ENCODE data around the gene CHD5.

The CHD5 gene

DNA sequence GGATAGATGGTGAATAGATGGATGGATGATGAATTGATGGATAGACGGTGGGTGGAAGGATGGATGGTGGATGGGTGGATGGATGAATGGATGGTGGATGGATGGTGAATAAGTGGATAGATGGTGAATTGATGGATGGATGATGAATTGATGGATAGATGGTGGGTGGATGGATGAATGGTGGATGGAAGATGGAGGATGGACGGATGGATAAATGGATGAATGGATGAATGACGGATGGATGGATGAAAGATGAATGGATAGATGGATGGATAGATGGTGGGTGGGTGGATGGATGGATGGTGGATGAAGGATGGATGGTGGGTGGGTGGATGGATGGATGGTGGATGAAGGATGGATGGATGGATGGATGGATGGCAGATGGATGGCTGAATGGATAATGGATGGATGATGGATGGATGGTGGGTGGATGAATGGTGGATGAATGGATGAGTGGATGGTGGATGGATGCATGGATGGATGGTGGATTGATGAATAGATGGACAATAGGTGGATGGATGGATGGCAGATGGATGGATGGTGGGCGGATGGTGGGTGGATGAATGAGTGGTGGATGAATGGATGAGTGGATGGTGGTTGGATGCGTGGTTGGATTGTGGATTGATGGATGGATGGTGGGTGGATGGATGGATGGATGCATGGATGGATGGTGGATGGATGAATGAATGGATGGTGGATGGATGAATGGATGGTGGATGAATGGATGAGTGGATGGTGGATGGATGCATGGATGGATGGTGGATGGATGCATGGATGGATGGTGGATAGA, 5.3 kb downstream of the CHD5 start:
- H3K27me3 ChIP-seq (ENCODE audit: insufficient read depth, low read length, poor library complexity): peaks cover 9% of the 10 kb centered on the region

DNA sequence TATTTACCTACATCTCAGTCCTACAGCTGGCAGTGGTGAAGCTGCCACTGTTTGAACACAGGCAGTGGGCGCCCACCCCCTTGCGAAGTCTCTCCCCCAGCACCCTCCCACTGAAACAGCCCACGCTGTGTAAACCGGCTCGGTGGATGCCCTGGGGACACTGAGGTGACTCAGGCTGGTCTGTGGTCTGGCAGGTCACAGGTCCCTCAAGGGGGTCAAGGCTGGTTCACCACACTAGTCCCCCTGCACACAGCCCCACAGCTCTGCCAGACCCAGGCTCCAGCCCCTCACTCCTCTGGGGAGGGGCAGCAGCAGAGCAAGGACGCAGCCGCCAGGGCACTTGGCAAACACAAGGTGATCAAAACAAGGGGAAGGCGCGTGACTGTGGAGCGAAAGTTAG, 7.6 kb downstream of the CHD5 start:
- H3K18ac ChIP-seq (ENCODE audit: low read length): no peak overlapping the region
- no peak overlapping the region for H3K23ac ChIP-seq (ENCODE audit: low read length)
- H2BK5ac ChIP-seq (ENCODE audit: low read length): no peak overlapping the region
- H3K27me3 ChIP-seq (ENCODE audit: insufficient read depth, low read length, poor library complexity): no peaks in the 10 kb centered on the region
- no peak overlapping the region for H4K5ac ChIP-seq (ENCODE audit: low read length)
- H3K79me1 ChIP-seq (ENCODE audit: low read length): no peaks in the 10 kb centered on the region
- H3K4ac ChIP-seq (ENCODE audit: low read depth, low read length): no peak overlapping the region
- H3K56ac ChIP-seq (ENCODE audit: low read length): no peak overlapping the region
- DNase-seq: no peak
- H3K9ac ChIP-seq (ENCODE audit: low read length): no peak overlapping the region
- H3K27ac ChIP-seq (ENCODE audit: low read depth, low read length): no peak overlapping the region
- no peak overlapping the region for H2AK5ac ChIP-seq (ENCODE audit: low read length)
- H3K79me2 ChIP-seq (ENCODE audit: control insufficient read depth, insufficient read depth, low read length): no peaks in the 10 kb centered on the region
- H2BK120ac ChIP-seq (ENCODE audit: low read depth, low read length): no peak overlapping the region
- H3K4me3 ChIP-seq (ENCODE audit: low read length): no peak overlapping the region
- no peak overlapping the region for H2BK15ac ChIP-seq (replicated peaks; ENCODE audit: low read depth)
- no peaks in the 10 kb centered on the region for H3K4me1 ChIP-seq (ENCODE audit: control insufficient read depth, low read depth, low read length)
- no peaks in the 10 kb centered on the region for H3K36me3 ChIP-seq (ENCODE audit: control insufficient read depth, insufficient read depth, low read length)
- WGBS (ENCODE audit: extremely low coverage, insufficient coverage, low lambda C conversion rate): no CpG with 5 or more reads among the region's 10 CpGs
- H4K8ac ChIP-seq (ENCODE audit: low read depth, low read length): no peak overlapping the region
- H3K4me2 ChIP-seq (ENCODE audit: low read length): no peak overlapping the region

More for the DNA sequence above, 5.3 kb downstream of the CHD5 start:
- Histone ChIP-seq H3K4me1 (ENCODE audit: control insufficient read depth, low read depth, low read length) (no peaks in the 10 kb centered on the region), H4K5ac (ENCODE audit: low read length) (no peak overlapping the region), H4K8ac (ENCODE audit: low read depth, low read length) (no peak overlapping the region), H3K79me1 (ENCODE audit: low read length) (no peaks in the 10 kb centered on the region), H3K4me3 (ENCODE audit: low read length) (no peak overlapping the region), H3K4ac (ENCODE audit: low read depth, low read length) (no peak overlapping the region), H3K79me2 (ENCODE audit: control insufficient read depth, insufficient read depth, low read length) (no peaks in the 10 kb centered on the region), H3K56ac (ENCODE audit: low read length) (no peak overlapping the region), H3K18ac (ENCODE audit: low read length) (no peak overlapping the region), H3K23ac (ENCODE audit: low read length) (no peak overlapping the region), H2BK5ac (ENCODE audit: low read length) (no peak overlapping the region), H3K9ac (ENCODE audit: low read length) (no peak overlapping the region), H3K27ac (ENCODE audit: low read depth, low read length) (no peak overlapping the region), H3K4me2 (ENCODE audit: low read length) (no peak overlapping the region), H2BK15ac (replicated peaks; ENCODE audit: low read depth) (no peak overlapping the region), H2AK5ac (ENCODE audit: low read length) (no peak overlapping the region), H2BK120ac (ENCODE audit: low read depth, low read length) (no peak overlapping the region), H3K36me3 (ENCODE audit: control insufficient read depth, insufficient read depth, low read length) (no peaks in the 10 kb centered on the region)
- no peak for DNase-seq
- 100% methylated on average over 4 of the region's 5 CpGs for WGBS (ENCODE audit: extremely low coverage, insufficient coverage, low lambda C conversion rate)

DNA sequence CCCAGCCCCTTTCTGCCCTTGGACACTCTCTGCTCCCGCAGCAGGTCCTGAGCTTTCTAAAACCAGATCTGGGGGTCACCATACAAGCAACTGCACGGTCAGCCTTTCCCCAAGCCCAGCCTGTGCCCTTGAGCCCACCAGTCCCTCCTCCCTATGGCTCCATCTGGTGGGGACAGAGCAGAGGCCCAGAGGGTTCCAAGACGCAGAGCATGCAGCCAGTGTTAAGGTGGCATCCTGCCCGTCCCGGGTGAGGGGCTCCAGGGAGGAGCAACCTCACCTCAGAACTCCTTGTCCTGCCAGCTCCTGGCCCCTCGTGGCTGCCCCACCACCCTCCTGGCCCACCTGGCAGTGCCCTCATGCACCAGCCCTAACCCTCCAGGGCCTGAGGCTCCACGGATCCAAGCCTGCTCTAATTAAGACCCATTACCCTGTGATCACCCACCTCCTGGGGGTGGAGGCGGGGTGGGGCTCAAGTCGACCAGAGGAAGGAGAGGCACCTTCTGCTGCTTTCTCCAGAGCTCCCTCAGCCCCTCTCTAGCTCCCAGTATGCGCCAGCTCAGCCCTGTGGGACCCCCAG, 8.5 kb downstream of the CHD5 start:
- no peaks in the 10 kb centered on the region for H3K4me1 ChIP-seq (ENCODE audit: control insufficient read depth, low read depth, low read length)
- no peak overlapping the region for H3K27ac ChIP-seq (ENCODE audit: low read depth, low read length)
- H3K56ac ChIP-seq (ENCODE audit: low read length): no peak overlapping the region
- H3K4me3 ChIP-seq (ENCODE audit: low read length): no peak overlapping the region
- H4K8ac ChIP-seq (ENCODE audit: low read depth, low read length): no peak overlapping the region
- no peak overlapping the region for H2BK5ac ChIP-seq (ENCODE audit: low read length)
- no peak overlapping the region for H4K5ac ChIP-seq (ENCODE audit: low read length)
- H3K79me2 ChIP-seq (ENCODE audit: control insufficient read depth, insufficient read depth, low read length): no peaks in the 10 kb centered on the region
- H2AK5ac ChIP-seq (ENCODE audit: low read length): no peak overlapping the region
- peak; percentile 56 for DNase-seq
- no peaks in the 10 kb centered on the region for H3K36me3 ChIP-seq (ENCODE audit: control insufficient read depth, insufficient read depth, low read length)
- H3K23ac ChIP-seq (ENCODE audit: low read length): no peak overlapping the region
- no peak overlapping the region for H3K18ac ChIP-seq (ENCODE audit: low read length)
- H2BK15ac ChIP-seq (replicated peaks; ENCODE audit: low read depth): no peak overlapping the region
- no CpG with 5 or more reads among the region's 10 CpGs for WGBS (ENCODE audit: extremely low coverage, insufficient coverage, low lambda C conversion rate)
- H3K79me1 ChIP-seq (ENCODE audit: low read length): no peaks in the 10 kb centered on the region
- no peak overlapping the region for H3K4me2 ChIP-seq (ENCODE audit: low read length)
- no peaks in the 10 kb centered on the region for H3K27me3 ChIP-seq (ENCODE audit: insufficient read depth, low read length, poor library complexity)
- no peak overlapping the region for H3K4ac ChIP-seq (ENCODE audit: low read depth, low read length)
- no peak overlapping the region for H3K9ac ChIP-seq (ENCODE audit: low read length)
- H2BK120ac ChIP-seq (ENCODE audit: low read depth, low read length): no peak overlapping the region

DNA sequence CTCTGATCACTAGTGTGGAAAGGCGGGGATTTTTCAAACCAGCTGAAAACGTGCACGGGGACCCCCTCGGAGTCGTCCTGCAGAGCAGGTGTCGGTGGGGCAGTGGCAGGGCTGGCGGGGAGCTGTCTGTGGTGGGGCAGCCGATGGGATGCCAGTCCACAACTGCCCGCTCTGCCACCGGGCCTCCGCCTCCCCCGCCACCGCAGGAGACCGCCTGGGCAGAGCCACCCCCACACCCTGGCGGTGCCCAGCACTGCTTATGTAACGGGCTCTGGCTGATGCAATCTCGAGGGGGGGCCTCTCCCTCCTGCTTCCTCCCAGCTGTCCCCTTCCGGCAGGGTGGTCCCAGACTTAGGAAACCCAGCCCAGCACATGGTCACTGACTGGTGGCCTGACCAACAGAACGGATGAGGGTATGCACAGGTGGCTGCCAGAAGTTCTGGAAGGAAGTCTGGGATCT, 9.3 kb downstream of the CHD5 start:
- no peak overlapping the region for H4K5ac ChIP-seq (ENCODE audit: low read length)
- H3K4me1 ChIP-seq (ENCODE audit: control insufficient read depth, low read depth, low read length): no peaks in the 10 kb centered on the region
- no peak overlapping the region for H2BK15ac ChIP-seq (replicated peaks; ENCODE audit: low read depth)
- H3K36me3 ChIP-seq (ENCODE audit: control insufficient read depth, insufficient read depth, low read length): no peaks in the 10 kb centered on the region
- WGBS (ENCODE audit: extremely low coverage, insufficient coverage, low lambda C conversion rate): no CpG with 5 or more reads among the region's 19 CpGs
- H3K4me3 ChIP-seq (ENCODE audit: low read length): no peak overlapping the region
- DNase-seq: no peak
- H3K9ac ChIP-seq (ENCODE audit: low read length): no peak overlapping the region
- no peaks in the 10 kb centered on the region for H3K79me2 ChIP-seq (ENCODE audit: control insufficient read depth, insufficient read depth, low read length)
- no peak overlapping the region for H2BK5ac ChIP-seq (ENCODE audit: low read length)
- no peak overlapping the region for H3K27ac ChIP-seq (ENCODE audit: low read depth, low read length)
- H3K18ac ChIP-seq (ENCODE audit: low read length): no peak overlapping the region
- H3K23ac ChIP-seq (ENCODE audit: low read length): no peak overlapping the region
- no peaks in the 10 kb centered on the region for H3K79me1 ChIP-seq (ENCODE audit: low read length)
- H2BK120ac ChIP-seq (ENCODE audit: low read depth, low read length): no peak overlapping the region
- no peak overlapping the region for H3K4me2 ChIP-seq (ENCODE audit: low read length)
- no peak overlapping the region for H3K56ac ChIP-seq (ENCODE audit: low read length)
- H3K27me3 ChIP-seq (ENCODE audit: insufficient read depth, low read length, poor library complexity): no peaks in the 10 kb centered on the region
- no peak overlapping the region for H2AK5ac ChIP-seq (ENCODE audit: low read length)
- H3K4ac ChIP-seq (ENCODE audit: low read depth, low read length): no peak overlapping the region
- no peak overlapping the region for H4K8ac ChIP-seq (ENCODE audit: low read depth, low read length)

DNA sequence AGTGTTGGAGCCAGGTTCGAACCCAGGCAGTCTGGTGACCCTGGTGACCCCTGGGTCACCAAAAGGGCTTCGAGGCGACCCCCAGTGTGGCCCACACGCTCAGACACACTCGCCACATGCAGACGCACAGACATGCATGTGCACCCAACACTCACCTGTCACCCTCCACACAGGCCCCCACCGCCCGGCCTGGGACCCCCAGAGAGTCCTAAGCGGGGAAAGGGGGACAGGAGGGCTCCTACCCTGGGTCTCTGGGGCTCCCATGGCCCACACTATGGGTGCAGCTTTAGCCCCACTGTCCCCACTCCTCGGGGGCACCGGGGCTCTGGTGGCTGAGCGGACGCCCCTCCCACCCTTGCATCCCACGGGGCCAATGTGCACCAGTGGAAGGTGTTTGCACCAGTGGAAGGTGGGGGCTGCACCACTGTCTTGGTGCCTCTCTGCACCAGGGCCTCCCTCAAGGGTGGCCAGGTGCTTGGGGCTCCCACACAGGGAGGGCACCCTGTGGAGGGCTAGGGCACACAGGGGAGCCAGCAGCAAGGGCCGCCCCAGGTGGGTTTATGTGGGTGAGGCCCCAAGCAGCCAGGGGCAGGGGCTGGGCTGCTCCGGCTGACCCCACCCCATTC, 9.9 kb downstream of the CHD5 start:
- Histone ChIP-seq H2BK5ac (ENCODE audit: low read length) (no peak overlapping the region), H3K9ac (ENCODE audit: low read length) (no peak overlapping the region), H3K18ac (ENCODE audit: low read length) (no peak overlapping the region), H2AK5ac (ENCODE audit: low read length) (no peak overlapping the region), H3K27me3 (ENCODE audit: insufficient read depth, low read length, poor library complexity) (no peaks in the 10 kb centered on the region), H3K23ac (ENCODE audit: low read length) (no peak overlapping the region), H3K36me3 (ENCODE audit: control insufficient read depth, insufficient read depth, low read length) (no peaks in the 10 kb centered on the region), H2BK15ac (replicated peaks; ENCODE audit: low read depth) (no peak overlapping the region), H4K5ac (ENCODE audit: low read length) (no peak overlapping the region), H4K8ac (ENCODE audit: low read depth, low read length) (no peak overlapping the region), H3K27ac (ENCODE audit: low read depth, low read length) (no peak overlapping the region), H3K56ac (ENCODE audit: low read length) (no peak overlapping the region), H3K4me3 (ENCODE audit: low read length) (no peak overlapping the region), H3K4ac (ENCODE audit: low read depth, low read length) (no peak overlapping the region), H3K79me1 (ENCODE audit: low read length) (no peaks in the 10 kb centered on the region), H2BK120ac (ENCODE audit: low read depth, low read length) (no peak overlapping the region), H3K4me1 (ENCODE audit: control insufficient read depth, low read depth, low read length) (no peaks in the 10 kb centered on the region), H3K4me2 (ENCODE audit: low read length) (no peak overlapping the region), H3K79me2 (ENCODE audit: control insufficient read depth, insufficient read depth, low read length) (no peaks in the 10 kb centered on the region)
- WGBS (ENCODE audit: extremely low coverage, insufficient coverage, low lambda C conversion rate): no CpG with 5 or more reads among the region's 16 CpGs
- no peak for DNase-seq
